ENCODE measurements around the gene MYL12B. TPM values are rescaled to one million over a fixed set of nuclear protein-coding genes. Genes with fewer than 3 reads are reported as not detected.

MYL12B gene
- total and polyA plus RNA-seq, 12 donors = 259 to 810 (median 446) TPM

GRCh38 chr18:3283253-3283863 lies 21.4 kb downstream of the MYL12B start:
- 80 to 86% (median 82%) methylated on average over 10 of the region's 10 CpGs for WGBS, 4 donors
- intact Hi-C loops (cut with DNase I) = loop anchor here (5.0 kb wide), 3 partner anchors 169 to 384 kb away; partner anchors contain the start of gene TGIF1 (in 1 of the 2)
- H3K4me3 ChIP-seq = no peak overlapping the region
- H3K9me3 ChIP-seq (replicated peaks in 1 of 3) = no peaks in the 10 kb centered on the region
- H3K4me1 ChIP-seq (replicated peaks in 1 of 2) = peaks cover 5 to 7% of the 10 kb centered on the region in 2 donors
- peaks cover 0 to 4% of the 10 kb centered on the region in 2 donors for H3K36me3 ChIP-seq (replicated peaks in 1 of 2)
- no peaks in the 10 kb centered on the region for H3K27me3 ChIP-seq
- TF ChIP-seq CTCF (IDR thresholded peaks at IDR 0.05) (no peak), POLR2A (IDR thresholded peaks at IDR 0.05) (no peak)
- H3K27ac ChIP-seq = no peak overlapping the region
- no peak for DNase-seq

GRCh38 chr18:3283908-3284307 lies 22.0 kb downstream of the MYL12B start:
- no peak overlapping the region for H3K27ac ChIP-seq
- intact Hi-C loops (cut with DNase I) = loop anchor here (5.0 kb wide), 3 partner anchors 168 to 383 kb away; partner anchors contain the start of gene TGIF1 (in 1 of the 2)
- H3K4me1 ChIP-seq (replicated peaks in 1 of 2) = peaks cover 2% of the 10 kb centered on the region in 2 donors
- no peak for DNase-seq
- H3K27me3 ChIP-seq = no peaks in the 10 kb centered on the region
- no peaks in the 10 kb centered on the region for H3K36me3 ChIP-seq (replicated peaks in 1 of 2)
- H3K4me3 ChIP-seq = no peak overlapping the region
- WGBS, 4 donors = 59 to 83% (median 77%) methylated on average over 6 to 7 of the region's 7 CpGs
- TF ChIP-seq CTCF (IDR thresholded peaks at IDR 0.05) (no peak), POLR2A (IDR thresholded peaks at IDR 0.05) (no peak)
- no peaks in the 10 kb centered on the region for H3K9me3 ChIP-seq (replicated peaks in 1 of 3)

GRCh38 chr18:3284501-3284900 lies 22.6 kb downstream of the MYL12B start:
- no peak overlapping the region for H3K4me3 ChIP-seq
- no peaks in the 10 kb centered on the region for H3K27me3 ChIP-seq
- intact Hi-C loops (cut with DNase I) = loop anchor here (5.0 kb wide), 3 partner anchors 168 to 383 kb away; partner anchors contain the start of gene TGIF1 (in 1 of the 2)

GRCh38 chr18:3286159-3286558 lies 24.2 kb downstream of the MYL12B start:
- Histone ChIP-seq H3K4me3 (no peak overlapping the region), H3K9me3 (replicated peaks in 1 of 3) (no peaks in the 10 kb centered on the region), H3K36me3 (replicated peaks in 1 of 2) (no peaks in the 10 kb centered on the region), H3K4me1 (replicated peaks in 1 of 2) (no peaks in the 10 kb centered on the region), H3K27ac (no peak overlapping the region), H3K27me3 (no peaks in the 10 kb centered on the region)
- no peak for DNase-seq
- WGBS, 4 donors = 80 to 83% (median 80%) methylated on average over 7 of the region's 7 CpGs
- intact Hi-C loops (cut with DNase I) = no loop called here
- TF ChIP-seq POLR2A (IDR thresholded peaks at IDR 0.05) (no peak), CTCF (IDR thresholded peaks at IDR 0.05) (no peak)

More at GRCh38 chr18:3284501-3284900, 22.6 kb downstream of the MYL12B start:
- Histone ChIP-seq H3K9me3 (replicated peaks in 1 of 3) (no peaks in the 10 kb centered on the region), H3K4me1 (replicated peaks in 1 of 2) (no peaks in the 10 kb centered on the region), H3K36me3 (replicated peaks in 1 of 2) (no peaks in the 10 kb centered on the region), H3K27ac (no peak overlapping the region)
- TF ChIP-seq POLR2A (IDR thresholded peaks at IDR 0.05) (no peak), CTCF (IDR thresholded peaks at IDR 0.05) (no peak)
- WGBS, 4 donors = 81 to 86% (median 83%) methylated on average over 8 to 9 of the region's 9 CpGs
- DNase-seq = no peak

Measured in adrenal gland (tissue), 12 donors.